ENCODE measurements around the gene CPN1.
"Not testable (repeated sequence)": the region's sequence is repeated elsewhere in the genome, so short reads cannot be mapped to it uniquely, and the experiment has no call there.

CPN1 gene

DNA sequence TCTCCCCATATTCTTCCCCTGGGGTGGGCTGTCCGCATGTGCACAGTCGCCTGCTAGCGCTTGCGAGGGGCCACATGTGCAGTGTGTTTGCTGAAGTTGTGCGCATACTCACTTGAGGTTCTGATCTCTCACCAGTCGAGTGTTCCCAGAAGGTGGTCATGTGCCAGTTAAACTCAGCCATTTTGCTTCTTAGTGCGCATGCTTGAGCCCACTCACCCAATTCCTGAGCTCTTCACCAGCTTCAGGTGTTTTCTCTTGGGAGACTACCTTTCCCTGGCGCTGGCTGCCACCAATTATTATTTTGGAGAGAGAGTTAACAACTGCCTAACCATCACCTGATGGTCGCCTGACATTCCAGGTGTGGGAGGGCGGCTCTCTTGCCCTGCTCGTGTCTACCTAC is 25.2 kb upstream of the CPN1 start:
- TF ChIP-seq TAF1 (IDR thresholded peaks at IDR 0.05; ENCODE audit: borderline replicate concordance, low read depth, low read length): no peak
- no peak for TF ChIP-seq POLR2AphosphoS5 (IDR thresholded peaks at IDR 0.05; ENCODE audit: low read depth, low read length)
- TF ChIP-seq POLR2A (IDR thresholded peaks at IDR 0.05; ENCODE audit: low read depth, low read length): no peak
- FAIRE-seq: no peak
- no peak for DNase-seq (ENCODE audit: insufficient read length)

DNA sequence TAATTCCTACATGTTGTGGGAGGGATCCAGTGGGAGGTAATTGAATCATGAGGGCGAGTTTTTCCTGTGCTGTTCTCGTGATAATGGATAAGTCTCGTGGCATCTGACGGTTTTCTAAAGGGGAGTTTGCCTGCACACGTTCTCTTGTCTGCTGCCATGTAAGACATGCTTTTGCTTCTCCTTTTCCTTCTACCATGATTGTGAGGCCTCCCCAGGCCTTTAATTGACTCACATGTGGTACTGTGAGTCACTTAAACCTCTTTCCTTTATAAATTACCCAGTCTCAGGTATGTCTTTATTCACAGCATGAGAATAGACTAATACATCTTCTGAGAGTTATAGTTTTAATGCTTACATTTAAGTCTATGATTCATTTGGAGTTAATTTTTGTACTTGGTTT is 22.6 kb upstream of the CPN1 start:
- no peak for FAIRE-seq
- TF ChIP-seq POLR2A (IDR thresholded peaks at IDR 0.05; ENCODE audit: low read depth, low read length): no peak
- no peak for TF ChIP-seq POLR2AphosphoS5 (IDR thresholded peaks at IDR 0.05; ENCODE audit: low read depth, low read length)
- TF ChIP-seq TAF1 (IDR thresholded peaks at IDR 0.05; ENCODE audit: borderline replicate concordance, low read depth, low read length): no peak

DNA sequence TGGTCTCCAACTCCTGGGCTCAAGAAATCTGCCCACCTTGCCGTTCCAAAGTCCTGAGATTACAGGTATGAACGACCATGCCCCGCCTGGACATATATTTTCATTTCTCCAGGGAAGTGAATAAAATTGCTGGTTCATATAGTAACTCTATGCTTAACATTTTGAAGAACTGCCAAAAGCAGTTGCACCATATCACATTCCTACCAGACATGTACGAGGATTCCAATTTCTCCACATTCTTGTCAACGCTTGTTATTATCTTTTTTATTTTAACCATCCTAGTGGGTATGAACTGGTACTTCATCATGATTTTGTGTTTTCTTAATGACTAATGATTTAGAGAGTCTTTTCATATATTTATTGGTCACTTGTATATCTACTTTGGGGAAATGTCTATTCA is 21.9 kb upstream of the CPN1 start:
- no peak for FAIRE-seq
- DNase-seq (ENCODE audit: insufficient read length): no peak
- no peak for TF ChIP-seq POLR2A (IDR thresholded peaks at IDR 0.05; ENCODE audit: low read depth, low read length)
- TF ChIP-seq POLR2AphosphoS5 (IDR thresholded peaks at IDR 0.05; ENCODE audit: low read depth, low read length): no peak
- no peak for TF ChIP-seq TAF1 (IDR thresholded peaks at IDR 0.05; ENCODE audit: borderline replicate concordance, low read depth, low read length)

More for the DNA sequence above, 22.6 kb upstream of the CPN1 start:
- DNase-seq (ENCODE audit: insufficient read length): no peak

DNA sequence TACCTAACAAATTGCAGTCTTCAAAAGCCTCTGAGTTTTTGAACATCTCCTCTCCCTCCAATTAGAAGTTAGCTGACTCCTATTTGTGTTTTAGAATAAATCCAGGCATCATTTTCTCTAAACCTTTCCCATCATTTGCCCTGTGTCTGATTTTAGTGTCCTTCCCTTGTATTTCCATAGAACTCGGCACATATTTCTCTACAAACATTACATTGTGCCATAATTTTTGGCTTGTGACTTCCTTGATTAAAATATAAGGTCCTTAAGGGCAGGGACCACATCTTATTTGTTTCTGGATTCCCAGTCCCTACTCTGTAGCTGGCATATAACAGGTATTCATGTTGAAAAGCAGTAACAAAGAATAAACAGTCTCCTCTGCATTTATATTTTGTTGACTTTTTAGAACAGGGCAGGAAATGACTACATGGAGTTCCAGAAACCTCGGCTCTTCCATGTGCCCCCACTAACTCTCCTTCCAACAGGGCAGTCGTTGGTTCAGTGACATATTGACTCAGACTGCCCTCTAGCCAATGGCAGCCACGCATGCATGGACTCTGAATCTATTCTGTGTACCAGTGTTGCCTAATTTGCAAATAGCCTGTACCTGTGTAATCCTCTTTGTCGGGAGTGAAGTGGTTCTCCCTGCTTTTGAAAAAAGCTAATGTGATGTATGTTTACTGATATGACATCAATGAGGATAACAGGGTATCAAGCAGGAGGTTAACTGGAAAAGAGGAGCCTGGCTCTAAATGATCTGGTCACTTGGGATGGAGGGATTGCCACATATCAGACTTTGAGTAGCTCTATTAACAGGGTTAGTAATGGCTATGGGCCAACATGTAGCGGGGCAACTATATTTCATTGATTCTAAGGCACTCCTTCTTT is 19.8 kb upstream of the CPN1 start:
- DNase-seq (ENCODE audit: insufficient read length): no peak
- no peak for FAIRE-seq
- TF ChIP-seq POLR2A (IDR thresholded peaks at IDR 0.05; ENCODE audit: low read depth, low read length) (no peak), POLR2AphosphoS5 (IDR thresholded peaks at IDR 0.05; ENCODE audit: low read depth, low read length) (no peak), TAF1 (IDR thresholded peaks at IDR 0.05; ENCODE audit: borderline replicate concordance, low read depth, low read length) (no peak)

DNA sequence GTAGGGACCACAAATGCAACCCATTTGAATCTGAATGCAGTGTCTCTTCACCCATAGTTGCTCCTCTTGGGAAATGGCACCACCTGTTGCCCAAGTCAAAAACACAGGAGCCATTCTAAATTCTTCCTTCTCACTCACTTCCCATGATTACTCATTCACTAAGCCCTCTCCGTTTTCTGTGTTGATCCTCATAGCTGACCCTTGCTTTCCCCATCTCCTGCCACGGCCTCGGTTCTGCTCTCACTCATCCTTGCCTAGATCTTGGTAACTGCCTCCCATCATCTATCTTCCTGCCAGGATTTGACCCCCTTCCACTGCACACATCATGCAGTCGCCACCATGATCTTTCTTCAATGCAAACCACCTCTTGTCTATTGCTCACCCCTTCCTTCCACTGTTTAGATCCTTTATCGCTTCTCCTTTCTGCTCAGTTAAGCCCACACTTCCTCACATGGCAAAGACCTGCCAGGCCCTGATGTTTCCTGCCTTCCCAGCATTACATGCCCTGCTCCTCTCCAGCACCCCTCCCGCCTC is 19.0 kb upstream of the CPN1 start:
- FAIRE-seq: no peak
- no peak for DNase-seq (ENCODE audit: insufficient read length)

DNA sequence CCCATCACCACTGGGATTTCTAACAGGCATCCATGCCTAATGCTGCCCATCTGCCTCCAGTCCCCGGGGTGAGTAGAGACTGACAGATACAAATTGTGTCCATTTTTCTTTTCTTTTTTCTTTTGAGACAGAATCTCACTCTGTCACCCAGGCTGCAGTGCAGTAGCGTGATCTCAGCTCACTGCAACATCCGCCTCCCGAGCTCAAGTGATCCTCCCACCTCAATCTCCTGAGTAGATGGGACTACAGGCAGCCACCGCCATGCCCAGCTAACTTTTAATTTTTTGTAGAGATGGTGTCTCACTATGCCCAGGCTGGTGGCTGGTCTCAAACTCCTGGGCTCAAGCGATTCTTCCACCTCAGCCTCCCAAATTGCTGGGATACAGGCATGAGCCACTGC is 7.6 kb upstream of the CPN1 start:
- FAIRE-seq (no peak), DNase-seq (ENCODE audit: insufficient read length) (no peak)
- TF ChIP-seq POLR2A (IDR thresholded peaks at IDR 0.05; ENCODE audit: low read depth, low read length): no peak
- no peak for TF ChIP-seq TAF1 (IDR thresholded peaks at IDR 0.05; ENCODE audit: borderline replicate concordance, low read depth, low read length)
- TF ChIP-seq POLR2AphosphoS5 (IDR thresholded peaks at IDR 0.05; ENCODE audit: low read depth, low read length): no peak

More for the DNA sequence above, 19.0 kb upstream of the CPN1 start:
- TF ChIP-seq POLR2A (IDR thresholded peaks at IDR 0.05; ENCODE audit: low read depth, low read length): no peak
- no peak for TF ChIP-seq TAF1 (IDR thresholded peaks at IDR 0.05; ENCODE audit: borderline replicate concordance, low read depth, low read length)
- no peak for TF ChIP-seq POLR2AphosphoS5 (IDR thresholded peaks at IDR 0.05; ENCODE audit: low read depth, low read length)

DNA sequence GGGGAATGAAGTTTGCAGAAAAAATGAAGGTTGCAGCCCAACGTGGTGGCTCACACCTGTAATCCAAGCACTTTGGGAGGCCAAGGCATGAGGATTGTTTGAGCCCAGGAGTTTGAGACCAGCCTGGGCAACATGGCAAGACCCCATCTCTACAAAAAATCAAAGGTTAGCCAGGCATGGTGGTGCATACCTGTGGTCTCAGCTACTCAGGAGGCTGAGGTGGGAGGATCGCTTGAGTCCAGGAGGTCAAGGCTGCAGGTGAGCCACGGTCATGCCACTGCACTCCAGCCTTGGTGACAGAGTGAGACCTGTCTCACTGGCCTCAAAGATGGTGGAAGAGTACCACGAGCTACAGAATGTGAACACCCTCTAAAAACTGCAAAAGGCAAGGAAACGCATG is 5.0 kb upstream of the CPN1 start:
- not testable (repeated sequence) for FAIRE-seq; DNase-seq (ENCODE audit: insufficient read length)

DNA sequence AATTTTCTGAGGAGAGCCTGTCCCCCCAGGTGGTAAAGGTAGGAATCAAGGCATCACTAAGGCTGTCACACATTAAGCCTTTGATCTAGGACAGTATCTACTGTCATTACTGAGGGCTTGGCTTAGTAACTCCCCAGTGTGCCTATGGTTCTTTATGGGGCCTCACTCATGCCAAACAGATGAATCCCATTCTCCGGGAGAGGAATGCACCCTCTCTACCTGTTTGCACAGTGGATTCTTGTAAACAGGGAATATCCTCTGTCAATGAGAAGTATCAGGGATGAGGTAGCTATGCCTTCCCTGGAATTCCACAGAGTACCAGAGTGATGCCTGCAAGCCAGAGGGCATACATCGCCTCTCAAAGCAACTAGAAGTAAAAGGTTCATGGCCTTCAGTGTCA is 3.9 kb upstream of the CPN1 start:
- DNase-seq (ENCODE audit: insufficient read length) (no peak), FAIRE-seq (no peak)
- no peak for TF ChIP-seq POLR2A (IDR thresholded peaks at IDR 0.05; ENCODE audit: low read depth, low read length)
- TF ChIP-seq TAF1 (IDR thresholded peaks at IDR 0.05; ENCODE audit: borderline replicate concordance, low read depth, low read length): no peak
- no peak for TF ChIP-seq POLR2AphosphoS5 (IDR thresholded peaks at IDR 0.05; ENCODE audit: low read depth, low read length)

DNA sequence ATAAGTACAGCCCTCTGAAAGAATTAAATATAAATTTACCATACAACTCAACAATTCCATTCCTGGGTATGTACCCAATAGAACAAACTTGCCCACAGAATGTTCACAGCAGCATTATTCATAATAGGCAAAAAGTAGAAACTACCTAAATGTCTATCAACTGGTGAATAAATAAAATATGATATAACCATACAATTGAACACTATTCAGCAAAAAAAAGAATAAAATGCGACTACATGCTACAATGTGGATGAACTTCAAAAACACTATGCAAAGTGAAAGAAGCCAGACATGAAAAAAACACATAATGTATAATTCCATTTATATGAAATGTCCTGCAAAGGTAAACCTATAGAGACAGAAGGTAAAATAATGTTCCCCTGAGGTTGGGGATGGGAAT is 2.0 kb upstream of the CPN1 start:
- DNase-seq (ENCODE audit: insufficient read length) (no peak), FAIRE-seq (no peak)
- TF ChIP-seq POLR2AphosphoS5 (IDR thresholded peaks at IDR 0.05; ENCODE audit: low read depth, low read length): no peak
- no peak for TF ChIP-seq TAF1 (IDR thresholded peaks at IDR 0.05; ENCODE audit: borderline replicate concordance, low read depth, low read length)
- TF ChIP-seq POLR2A (IDR thresholded peaks at IDR 0.05; ENCODE audit: low read depth, low read length): no peak

DNA sequence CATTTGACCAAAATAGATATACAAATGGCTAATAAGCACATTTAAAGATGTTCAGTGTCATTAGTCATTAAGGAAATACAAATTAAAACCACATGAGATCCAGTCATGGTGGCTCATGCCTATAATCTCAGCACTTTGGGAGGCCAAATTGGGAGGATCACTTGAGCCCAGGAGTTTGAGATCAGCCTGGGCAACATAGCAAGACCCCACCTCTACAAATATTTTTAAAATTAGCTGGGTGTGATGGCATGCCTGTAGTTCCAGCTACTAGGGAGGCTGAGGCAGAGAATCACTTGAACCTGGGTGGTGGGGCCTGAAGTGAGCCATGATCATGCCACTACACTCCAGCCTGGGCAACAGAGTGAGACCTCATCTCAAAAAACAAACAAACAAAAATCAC is 607 bp upstream of the CPN1 start:
- not testable (repeated sequence) for DNase-seq (ENCODE audit: insufficient read length); FAIRE-seq

DNA sequence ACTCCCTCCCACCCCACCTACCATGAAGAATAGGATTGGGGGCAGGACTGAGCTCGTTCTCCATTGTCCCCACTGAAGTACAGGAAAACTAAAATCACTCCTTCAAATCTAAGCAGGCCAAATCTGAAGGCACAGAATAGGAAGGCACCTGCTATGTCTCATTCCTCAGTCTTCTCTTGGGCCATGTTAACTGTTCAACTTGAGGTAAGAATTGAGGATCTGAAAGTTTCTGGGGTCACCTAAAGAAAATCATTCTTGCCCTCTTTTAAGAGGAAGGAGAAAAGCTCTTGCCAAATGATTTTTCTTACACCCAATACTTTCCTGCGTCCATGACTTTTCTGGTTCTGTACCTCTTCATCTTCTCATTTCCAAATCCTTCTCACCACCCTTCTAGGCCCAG is 4.9 kb downstream of the CPN1 start:
- FAIRE-seq (no peak), DNase-seq (ENCODE audit: insufficient read length) (no peak)
- TF ChIP-seq TAF1 (IDR thresholded peaks at IDR 0.05; ENCODE audit: borderline replicate concordance, low read depth, low read length) (no peak), POLR2AphosphoS5 (IDR thresholded peaks at IDR 0.05; ENCODE audit: low read depth, low read length) (no peak), POLR2A (IDR thresholded peaks at IDR 0.05; ENCODE audit: low read depth, low read length) (no peak)

DNA sequence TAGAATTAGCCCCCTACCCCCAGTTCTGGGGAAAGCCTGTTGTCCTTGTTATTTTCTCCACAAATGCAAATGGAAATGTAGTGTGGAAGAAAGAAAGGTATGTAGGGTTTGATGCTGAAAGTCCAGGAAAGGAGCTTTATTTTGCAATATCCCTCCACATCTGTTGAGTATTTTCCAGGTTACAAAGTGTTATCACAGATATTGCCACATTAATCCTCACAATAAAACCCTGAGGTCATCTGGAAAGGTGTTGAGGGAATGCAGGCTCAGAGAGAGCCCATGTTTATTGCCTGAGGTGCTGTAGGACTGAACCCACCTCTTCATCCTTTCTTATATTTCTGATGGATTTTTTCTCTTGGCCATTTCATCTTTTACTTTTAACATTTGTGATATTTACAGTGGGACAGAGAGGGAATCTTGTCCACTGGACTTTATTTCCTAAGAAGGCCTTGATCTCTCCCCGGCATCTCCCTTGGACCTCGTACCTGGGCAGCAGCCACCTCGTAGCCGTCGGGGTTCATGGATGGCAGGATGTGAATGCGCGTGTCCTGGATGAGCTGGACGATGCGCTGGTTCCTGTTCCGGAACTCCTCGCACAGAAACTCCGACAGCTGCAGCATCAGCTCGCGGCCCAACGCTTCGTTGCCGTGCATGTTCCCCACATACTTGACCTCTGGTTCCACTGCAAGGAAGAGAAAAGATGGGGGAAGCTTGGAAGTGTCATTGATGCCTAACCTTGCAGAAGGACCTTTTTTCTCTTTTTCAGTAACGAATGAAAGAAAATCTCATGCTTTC is 6.0 kb downstream of the CPN1 start:
- DNase-seq (ENCODE audit: insufficient read length) (no peak), FAIRE-seq (no peak)
- no peak for TF ChIP-seq TAF1 (IDR thresholded peaks at IDR 0.05; ENCODE audit: borderline replicate concordance, low read depth, low read length)
- TF ChIP-seq POLR2AphosphoS5 (IDR thresholded peaks at IDR 0.05; ENCODE audit: low read depth, low read length): no peak
- no peak for TF ChIP-seq POLR2A (IDR thresholded peaks at IDR 0.05; ENCODE audit: low read depth, low read length)

Measured in GM12892 (cell line).